GM18508 (cell line): ENCODE measurements around the gene SRR.

Experiments
- ATAC-seq: cut with Tn5 transposase; IDR thresholded peaks from one replicate; pipeline ENCODE4 v1.9.1; 2021; ENCODE audit warnings: moderate number of reproducible peaks; ENCODE audit not compliant: insufficient read depth, unreplicated experiment

Gene SRR

DNA sequence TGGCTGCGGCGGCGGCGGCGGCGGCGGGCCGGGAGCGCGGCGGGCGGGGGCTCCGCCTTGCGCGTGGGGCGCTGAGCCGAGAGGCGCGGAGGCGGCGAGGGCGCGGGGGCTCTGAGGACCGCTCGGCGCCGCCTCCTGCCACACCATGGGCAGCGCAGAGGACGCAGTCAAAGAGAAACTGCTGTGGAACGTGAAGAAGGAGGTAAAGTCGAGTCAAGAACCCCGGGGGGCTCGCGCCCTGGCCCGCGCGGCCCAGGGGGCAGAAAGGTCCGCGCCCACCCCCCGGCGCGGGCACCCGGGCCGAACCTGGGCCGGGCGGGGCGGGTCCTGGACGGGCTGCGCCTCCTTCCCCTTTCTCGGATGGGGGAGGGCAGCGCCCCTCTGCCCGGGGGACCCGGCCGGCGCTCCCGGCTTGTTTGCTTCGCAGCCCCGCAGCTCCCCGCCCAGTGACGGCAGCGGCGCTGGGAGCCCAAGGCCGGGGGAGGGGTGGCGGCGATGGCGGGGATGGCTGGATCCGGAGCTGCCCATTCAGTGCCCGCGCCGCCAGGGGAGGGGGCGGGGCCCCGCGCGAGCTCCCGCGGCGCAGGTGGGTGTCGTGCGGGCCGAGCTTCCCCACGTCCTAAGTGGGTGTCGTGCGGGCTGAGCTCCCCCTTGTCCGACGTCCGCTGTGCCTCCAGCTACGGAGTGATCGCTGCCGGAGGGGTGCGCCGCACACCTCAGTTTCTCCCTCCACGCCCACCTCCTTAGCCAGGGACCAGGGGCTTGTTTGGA lies 34.0 kb downstream of the SRR start:
- ATAC-seq: no peak

- no peak for ATAC-seq
Measured at GRCh38 chr17:2338315-2338657, 34.5 kb downstream of the SRR start.

- ATAC-seq: no peak
Measured at GRCh38 chr17:2343421-2343820, 39.7 kb downstream of the SRR start.

DNA sequence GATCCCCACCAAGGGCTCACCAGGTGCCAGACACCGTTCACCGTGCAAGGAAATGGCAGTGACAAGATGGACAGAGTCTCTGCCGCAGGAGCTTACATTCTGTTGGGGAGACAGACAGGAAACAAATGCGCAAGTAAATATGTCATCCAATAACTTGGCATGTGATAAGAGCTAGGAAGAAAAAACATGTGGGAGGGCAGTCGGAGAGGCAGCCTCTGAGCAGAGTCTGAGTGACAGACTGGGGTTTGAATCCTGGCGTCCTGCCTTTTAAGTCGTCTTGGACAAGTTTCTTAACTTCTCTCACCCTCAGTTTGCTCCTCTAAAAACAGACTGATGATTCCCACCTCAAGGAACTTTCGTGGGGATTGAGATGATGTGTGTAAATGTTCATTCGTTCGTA lies 40.8 kb downstream of the SRR start:
- no peak for ATAC-seq

- no peak for ATAC-seq
Measured at GRCh38 chr17:2346475-2346874, 42.7 kb downstream of the SRR start.

GRCh38 chr17:2347805-2348685 lies 44.3 kb downstream of the SRR start:
- ATAC-seq: no peak

- no peak for ATAC-seq
Measured at GRCh38 chr17:2351269-2351668, 47.5 kb downstream of the SRR start.

DNA sequence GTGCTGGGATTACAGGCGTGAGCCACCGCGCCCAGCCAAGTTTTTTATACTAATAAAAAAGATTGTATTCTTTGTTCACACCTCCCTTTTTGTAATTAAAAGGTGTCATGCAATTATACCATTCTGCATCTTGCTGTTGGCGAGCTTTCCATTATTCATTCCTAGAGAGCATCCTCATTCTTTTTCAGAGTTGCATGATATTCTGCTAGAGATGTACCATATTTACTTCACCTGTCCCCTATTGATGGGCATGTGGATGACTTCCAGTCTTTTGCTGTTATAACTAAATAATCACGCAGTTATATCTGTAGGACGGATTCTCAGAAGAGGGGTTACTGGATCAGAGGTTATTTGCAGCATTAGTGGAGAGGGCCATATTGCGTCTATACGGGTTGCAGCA lies 50.6 kb downstream of the SRR start:
- ATAC-seq: no peak

- no peak for ATAC-seq
Measured at GRCh38 chr17:2357237-2357636, 53.5 kb downstream of the SRR start.

- ATAC-seq: no peak
Measured at GRCh38 chr17:2357931-2358434, 54.2 kb downstream of the SRR start.

GRCh38 chr17:2361010-2361760 lies 57.4 kb downstream of the SRR start:
- ATAC-seq: no peak

DNA sequence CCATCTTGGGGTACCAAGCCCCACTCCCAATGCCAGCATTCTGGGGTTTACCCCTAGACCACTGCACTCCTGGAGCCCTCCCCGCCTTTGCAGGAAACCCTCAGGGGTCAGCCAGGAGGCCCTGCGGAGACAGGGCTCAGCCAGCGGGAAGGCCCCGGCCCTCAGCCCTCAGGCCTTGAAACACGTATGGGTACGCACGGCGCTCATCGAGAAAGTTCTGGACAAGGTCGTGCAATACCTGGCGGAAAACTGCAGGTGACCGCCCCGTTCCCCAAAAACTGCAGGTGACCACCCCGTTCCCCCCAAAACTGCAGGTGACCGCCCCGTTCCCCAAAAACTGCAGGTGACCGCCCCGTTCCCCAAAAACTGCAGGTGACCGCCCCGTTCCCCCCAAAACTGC lies 58.3 kb downstream of the SRR start:
- no peak for ATAC-seq

DNA sequence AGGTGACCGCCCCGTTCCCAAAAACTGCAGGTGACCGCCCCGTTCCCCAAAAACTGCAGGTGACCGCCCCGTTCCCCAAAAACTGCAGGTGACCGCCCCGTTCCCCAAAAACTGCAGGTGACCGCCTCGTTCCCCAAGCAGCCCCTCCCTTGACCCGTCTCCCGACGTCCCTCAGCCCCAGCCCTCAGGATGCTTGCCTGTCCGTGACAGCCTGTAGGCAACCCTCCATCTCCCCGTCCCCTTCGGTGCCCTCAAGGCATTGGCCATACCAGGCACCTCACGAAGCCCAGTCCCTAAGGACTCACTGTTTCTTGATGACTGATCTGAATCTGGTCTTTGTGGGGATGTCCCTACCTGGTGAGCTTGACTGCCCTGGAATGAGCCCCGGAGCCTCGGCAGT lies 58.7 kb downstream of the SRR start:
- ATAC-seq: no peak

DNA sequence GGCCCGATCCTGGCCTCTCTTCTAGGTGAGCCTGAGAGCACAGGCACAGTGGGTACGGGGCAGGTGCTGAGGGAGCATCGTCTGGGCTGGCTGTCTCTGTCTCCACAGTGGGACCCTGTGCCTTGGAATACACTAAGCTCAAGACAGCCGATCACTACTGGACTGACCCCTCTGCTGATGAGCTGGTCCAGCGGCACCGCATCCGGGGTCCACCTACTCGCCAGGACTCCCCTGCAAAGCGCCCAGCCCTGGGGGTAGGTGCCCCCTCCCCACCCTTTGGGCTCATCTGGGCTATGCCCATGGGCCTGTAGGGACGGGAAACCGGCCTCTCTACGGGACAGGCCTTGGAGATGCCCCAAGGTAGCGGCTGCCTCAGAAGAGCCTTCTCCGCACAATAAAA lies 59.1 kb downstream of the SRR start:
- ATAC-seq: no peak

GRCh38 chr17:2363318-2363717 lies 59.6 kb downstream of the SRR start:
- no peak for ATAC-seq

GRCh38 chr17:2363851-2364762 lies 60.4 kb downstream of the SRR start:
- ATAC-seq: no peak

- ATAC-seq: no peak
Measured at GRCh38 chr17:2364763-2365116, 61.0 kb downstream of the SRR start.

DNA sequence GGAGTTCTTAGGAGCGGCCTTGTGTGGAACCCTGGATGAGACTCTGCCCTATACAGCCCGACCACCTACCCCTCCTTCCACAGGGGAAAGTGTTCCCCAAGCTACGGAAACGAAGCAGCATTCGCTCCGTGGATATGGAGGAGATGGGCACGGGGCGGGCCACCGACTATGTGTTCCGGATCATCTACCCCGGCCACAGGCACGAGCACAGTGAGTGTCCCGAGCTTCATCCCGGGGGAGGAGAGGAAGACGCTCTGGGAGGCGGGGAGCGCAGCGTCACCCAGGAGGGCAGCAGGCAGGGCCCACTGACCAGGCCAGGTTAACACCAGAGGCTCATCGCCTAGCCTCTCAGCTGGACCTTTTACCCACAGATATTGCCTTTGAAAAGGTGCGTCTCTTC lies 61.4 kb downstream of the SRR start:
- no peak for ATAC-seq

DNA sequence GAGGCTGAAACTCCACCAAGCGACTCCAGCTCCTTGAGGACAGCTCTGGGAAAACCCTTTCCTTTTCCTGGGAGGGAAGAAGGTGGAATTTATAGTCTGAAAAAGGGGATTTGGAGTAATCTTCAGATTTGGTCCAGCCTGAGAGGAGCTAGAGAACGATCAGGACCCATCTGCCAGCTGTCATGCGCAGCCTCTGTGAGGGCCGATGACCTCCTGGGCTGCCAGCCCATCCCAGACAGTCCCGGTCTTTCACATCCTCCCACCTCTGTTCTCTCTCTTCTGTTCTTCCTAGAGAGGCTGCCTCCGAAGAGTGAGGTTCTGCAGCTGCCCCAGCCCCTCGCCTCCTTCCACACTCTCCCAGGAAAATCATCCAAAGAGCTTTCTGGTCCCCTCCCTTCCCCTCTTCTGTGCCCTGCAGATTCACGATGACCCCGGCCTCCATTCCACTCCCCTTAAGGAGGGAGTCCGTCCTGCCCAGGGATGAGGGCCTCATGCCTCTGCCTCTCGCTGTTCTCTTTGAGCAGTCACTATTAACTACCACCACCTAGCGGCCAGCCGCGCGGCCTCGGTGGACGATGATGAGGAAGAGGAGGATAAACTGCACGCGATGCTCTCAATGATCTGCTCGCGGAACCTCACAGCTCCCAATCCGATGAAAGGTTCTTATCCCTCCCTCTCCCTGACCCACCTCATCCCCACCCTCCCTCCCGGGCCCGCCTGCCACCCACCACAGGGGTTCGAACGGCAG lies 63.2 kb downstream of the SRR start:
- no peak for ATAC-seq
